Tibial nerve (tissue), 4 donors: Measurements from ENCODE around the gene EXOC4. TPM values are rescaled to one million over a fixed set of nuclear protein-coding genes. Genes with fewer than 3 reads are reported as not detected.

Experiments
- DNase-seq, 2 donors: peaks; one replicate each; pipeline ENCODE4 v3.0.0-alpha.2; 2019; ENCODE audit warnings: low spot score in 2 of 2
- H3K27ac ChIP-seq, 4 donors: fragments of 200-600 bp; sonication (generic) in 3 of 4; one replicate each; pipeline ENCODE4 v1.5.1; 2017 to 2019; ENCODE audit warnings: mild to moderate bottlenecking in 1 of 4
- H3K27me3 ChIP-seq, 2 donors: fragments of 200-600 bp; sonication (generic) in 1 of 2; one replicate each; pipeline versions ENCODE4 v1.5.1 to v1.6.0; 2017 to 2019
- H3K36me3 ChIP-seq, 3 donors: fragments of 200-600 bp; sonication (generic); one replicate each; pipeline ENCODE4 v1.5.1; 2018 to 2019
- H3K4me1 ChIP-seq, 4 donors: fragments of 200-600 bp; sonication (generic) in 3 of 4; one replicate each; pipeline ENCODE4 v1.5.1; 2017 to 2019
- H3K4me3 ChIP-seq, 4 donors: fragments of 200-600 bp; sonication (generic) in 3 of 4; one replicate each; pipeline ENCODE4 v1.5.1; 2017 to 2019; ENCODE audit warnings: mild to moderate bottlenecking in 1 of 4, moderate library complexity in 1 of 4
- H3K9me3 ChIP-seq, 4 donors: fragments of 200-600 bp; sonication (generic) in 3 of 4; one replicate each; pipeline ENCODE4 v1.5.1; 2017 to 2019
- EP300 ChIP-seq, 2 donors: sonication (generic); formaldehyde crosslinking; IDR thresholded peaks; one replicate each; pipeline ENCODE4 v1.6.1; 2017; ENCODE audit warnings: antibody characterized with exemption in 2 of 2, mild to moderate bottlenecking in 1 of 2
- POLR2A ChIP-seq, 2 donors: fragments of 450-650 bp; IDR thresholded peaks; one replicate each; pipeline ENCODE4 v1.6.1; 2017; ENCODE audit warnings: antibody characterized with exemption in 2 of 2, mild to moderate bottlenecking in 2 of 2, moderate library complexity in 2 of 2
- WGBS, 2 donors: methylation state at CpG; one replicate each; pipeline ENCODE4 v1.1.5; 2018; 5-methylcytosine and 5-hydroxymethylcytosine counted together
- total RNA-seq, 4 donors: library from RNA; depleted of rRNA; stranded (reverse); fragments of >200 nt; gene quantifications; one replicate each; pipeline ENCODE4 v1.1.0, GENCODE V29; 2016
- TF ChIP-seq, protein P1 (sequence below), 5 experiments: fragments of 200-600 bp in 3 of 5; fragments of 450-650 bp in 2 of 5; sonication (generic) in 3 of 5; IDR thresholded peaks; one replicate each; pipeline ENCODE4 v1.5.1; 2016 to 2019; ENCODE audit warnings: antibody characterized with exemption in 5 of 5, mild to moderate bottlenecking in 3 of 5, moderate library complexity in 2 of 5

The EXOC4 gene
- total RNA-seq, 4 donors from 2014 or later, result 70.0 to 104 (median 85.8) TPM

DNA sequence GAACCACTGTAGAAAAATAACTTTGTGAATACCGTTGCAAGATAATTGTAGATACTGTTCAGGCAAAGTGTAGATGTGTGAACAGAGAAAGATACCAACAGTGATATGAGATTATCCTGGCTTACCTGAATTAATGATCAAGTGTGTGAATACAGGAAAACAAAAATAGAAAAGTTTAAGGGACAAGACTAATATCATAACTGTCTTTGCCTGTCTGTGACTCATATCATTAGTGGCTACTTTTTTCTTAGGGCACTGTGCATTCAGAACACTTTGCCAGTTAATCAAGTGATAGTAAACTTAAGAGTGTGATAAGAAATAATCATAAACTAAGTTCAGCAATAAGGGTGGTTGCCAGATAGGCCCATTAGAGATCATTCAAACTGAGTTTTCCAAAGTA is 551.2 kb downstream of the EXOC4 start:
- TF ChIP-seq EP300 (IDR thresholded peaks at IDR 0.05) (no peak), POLR2A (IDR thresholded peaks at IDR 0.05) (no peak)
- TF ChIP-seq, protein P1, sequence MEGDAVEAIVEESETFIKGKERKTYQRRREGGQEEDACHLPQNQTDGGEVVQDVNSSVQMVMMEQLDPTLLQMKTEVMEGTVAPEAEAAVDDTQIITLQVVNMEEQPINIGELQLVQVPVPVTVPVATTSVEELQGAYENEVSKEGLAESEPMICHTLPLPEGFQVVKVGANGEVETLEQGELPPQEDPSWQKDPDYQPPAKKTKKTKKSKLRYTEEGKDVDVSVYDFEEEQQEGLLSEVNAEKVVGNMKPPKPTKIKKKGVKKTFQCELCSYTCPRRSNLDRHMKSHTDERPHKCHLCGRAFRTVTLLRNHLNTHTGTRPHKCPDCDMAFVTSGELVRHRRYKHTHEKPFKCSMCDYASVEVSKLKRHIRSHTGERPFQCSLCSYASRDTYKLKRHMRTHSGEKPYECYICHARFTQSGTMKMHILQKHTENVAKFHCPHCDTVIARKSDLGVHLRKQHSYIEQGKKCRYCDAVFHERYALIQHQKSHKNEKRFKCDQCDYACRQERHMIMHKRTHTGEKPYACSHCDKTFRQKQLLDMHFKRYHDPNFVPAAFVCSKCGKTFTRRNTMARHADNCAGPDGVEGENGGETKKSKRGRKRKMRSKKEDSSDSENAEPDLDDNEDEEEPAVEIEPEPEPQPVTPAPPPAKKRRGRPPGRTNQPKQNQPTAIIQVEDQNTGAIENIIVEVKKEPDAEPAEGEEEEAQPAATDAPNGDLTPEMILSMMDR (IDR thresholded peaks at IDR 0.05), result no peak
- no peak overlapping the region for H3K4me3 ChIP-seq
- no peaks in the 10 kb centered on the region for H3K36me3 ChIP-seq
- 94% methylated on average over 1 of the region's 1 CpG for WGBS, 2 donors
- no peak for DNase-seq
- no peak overlapping the region for H3K27ac ChIP-seq
- H3K27me3 ChIP-seq, result peaks cover 0 to 2% of the 10 kb centered on the region in 2 donors
- H3K4me1 ChIP-seq, result no peaks in the 10 kb centered on the region
- H3K9me3 ChIP-seq, result no peaks in the 10 kb centered on the region

DNA sequence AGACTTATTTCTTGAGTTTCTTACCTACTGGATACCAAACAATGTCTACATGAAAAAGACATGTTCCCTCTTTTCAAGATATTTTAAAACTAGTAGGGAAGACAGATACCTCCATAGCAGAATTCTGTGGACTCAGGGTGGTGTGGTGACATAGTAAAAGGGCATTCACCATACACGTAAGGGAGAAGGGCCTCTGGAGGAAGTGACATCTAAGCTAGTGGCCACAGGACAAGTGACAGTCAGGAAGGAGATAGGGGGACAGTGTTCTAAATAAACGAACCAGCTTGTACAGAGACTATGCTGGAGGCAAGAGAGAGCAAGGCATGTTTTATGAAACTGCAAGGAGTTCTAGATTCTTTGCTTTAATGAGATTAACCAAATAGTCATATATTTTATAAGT is 552.5 kb downstream of the EXOC4 start:
- Histone ChIP-seq H3K36me3 (no peaks in the 10 kb centered on the region), H3K27ac (no peak overlapping the region), H3K4me3 (no peak overlapping the region), H3K4me1 (no peaks in the 10 kb centered on the region), H3K9me3 (no peaks in the 10 kb centered on the region), H3K27me3 (peaks cover 0 to 2% of the 10 kb centered on the region in 2 donors)
- TF ChIP-seq POLR2A (IDR thresholded peaks at IDR 0.05), result no peak
- TF ChIP-seq, protein P1 (IDR thresholded peaks at IDR 0.05), result no peak
- TF ChIP-seq EP300 (IDR thresholded peaks at IDR 0.05), result no peak
- WGBS, 2 donors, result 79 to 83% methylated on average over 2 of the region's 2 CpGs
- no peak for DNase-seq

DNA sequence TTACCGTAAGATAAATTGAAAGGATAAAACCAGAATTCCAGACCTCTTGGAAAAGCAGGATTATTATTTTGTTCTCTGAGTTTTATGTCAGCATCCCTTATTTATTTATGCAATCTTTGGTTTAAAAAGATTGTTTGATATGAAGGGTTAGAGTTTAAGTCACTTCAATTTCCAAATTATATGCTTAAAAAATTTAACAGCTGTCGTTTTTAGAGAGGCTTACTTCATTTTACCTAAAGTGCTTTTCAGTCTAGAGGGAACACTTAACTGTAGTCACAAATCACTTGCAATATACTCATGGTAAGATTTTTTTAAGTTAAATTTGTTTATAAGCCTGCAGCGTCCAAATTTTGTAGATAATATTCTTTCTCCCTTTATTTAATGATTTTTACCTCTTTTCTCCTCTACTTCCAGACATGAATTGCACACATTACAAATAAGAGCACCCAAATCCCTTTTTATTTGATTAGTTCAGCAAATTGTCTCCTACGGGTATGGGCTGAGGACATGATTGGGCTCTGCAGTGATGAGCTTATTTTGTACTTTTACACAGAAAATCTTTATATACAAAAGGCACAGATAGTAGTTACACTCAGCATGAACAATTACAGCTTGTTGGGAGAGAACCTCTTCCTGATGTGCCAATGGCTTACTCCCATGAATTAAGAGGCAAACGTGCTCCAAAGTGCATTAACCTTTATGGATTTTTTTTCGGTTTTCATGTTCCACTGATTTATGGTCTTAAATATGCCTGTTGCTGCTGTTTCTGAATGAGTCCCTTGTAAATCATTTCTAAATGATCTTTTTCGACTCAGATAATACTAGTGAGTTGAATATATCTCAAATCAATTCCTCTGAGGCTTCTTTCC is 555.0 kb downstream of the EXOC4 start:
- DNase-seq, result no peak
- Histone ChIP-seq H3K9me3 (no peaks in the 10 kb centered on the region), H3K27ac (no peak overlapping the region), H3K4me3 (no peak overlapping the region), H3K36me3 (no peaks in the 10 kb centered on the region), H3K4me1 (no peaks in the 10 kb centered on the region), H3K27me3 (peaks cover 0 to 2% of the 10 kb centered on the region in 2 donors)
- 52 to 56% methylated on average over 7 of the region's 7 CpGs for WGBS, 2 donors
- TF ChIP-seq, protein P1 (IDR thresholded peaks at IDR 0.05), result no peak
- TF ChIP-seq EP300 (IDR thresholded peaks at IDR 0.05) (no peak), POLR2A (IDR thresholded peaks at IDR 0.05) (no peak)

DNA sequence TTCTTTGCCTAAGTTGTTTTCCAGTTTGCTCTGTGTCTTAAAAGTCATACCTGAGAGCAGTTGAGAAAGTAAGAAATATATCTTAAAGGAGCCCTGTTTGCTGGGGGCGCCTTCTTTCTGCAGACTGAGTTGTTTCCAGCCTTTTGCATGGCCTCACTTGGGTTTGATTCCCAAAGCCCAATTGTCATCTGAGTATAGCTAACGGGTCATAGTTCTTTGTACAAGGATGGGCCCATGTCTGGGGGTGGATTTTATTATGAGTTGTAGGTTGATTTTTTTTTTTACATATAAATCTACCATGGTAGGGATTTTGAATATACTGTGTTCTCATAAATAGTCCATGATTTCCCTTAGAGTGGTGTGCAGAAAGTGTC is 555.6 kb downstream of the EXOC4 start:
- peaks cover 0 to 2% of the 10 kb centered on the region in 2 donors for H3K27me3 ChIP-seq
- 89 to 91% methylated on average over 2 of the region's 2 CpGs for WGBS, 2 donors
- TF ChIP-seq, protein P1 (IDR thresholded peaks at IDR 0.05), result no peak
- TF ChIP-seq POLR2A (IDR thresholded peaks at IDR 0.05) (no peak), EP300 (IDR thresholded peaks at IDR 0.05) (no peak)
- no peak overlapping the region for H3K27ac ChIP-seq
- H3K4me3 ChIP-seq, result no peak overlapping the region
- no peak for DNase-seq
- no peaks in the 10 kb centered on the region for H3K4me1 ChIP-seq
- no peaks in the 10 kb centered on the region for H3K9me3 ChIP-seq
- H3K36me3 ChIP-seq, result no peaks in the 10 kb centered on the region

DNA sequence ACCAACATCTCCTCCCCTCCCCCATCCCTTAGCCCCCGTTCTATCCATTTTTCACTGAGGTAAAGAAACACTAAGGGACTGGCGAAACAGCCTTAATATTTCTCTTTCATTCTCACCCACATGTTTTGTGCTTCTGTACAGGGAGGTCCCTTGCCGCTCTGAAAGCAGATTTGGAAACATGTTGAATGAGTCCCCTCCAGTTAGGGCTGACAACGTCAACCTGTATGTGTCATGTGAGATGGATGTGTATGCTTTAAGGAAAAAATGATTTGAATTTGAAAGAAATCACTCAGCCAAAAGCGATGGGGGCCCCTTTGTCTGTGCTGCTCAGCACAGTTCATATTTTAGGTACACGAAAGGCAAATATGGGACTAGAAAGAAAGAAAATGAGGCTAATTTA is 560.0 kb downstream of the EXOC4 start:
- DNase-seq, result no peak
- Histone ChIP-seq H3K4me3 (no peak overlapping the region), H3K36me3 (peaks cover 0 to 5% (median 0%) of the 10 kb centered on the region in 3 donors), H3K27me3 (no peaks in the 10 kb centered on the region), H3K27ac (no peak overlapping the region), H3K9me3 (no peaks in the 10 kb centered on the region), H3K4me1 (no peaks in the 10 kb centered on the region)
- WGBS, 2 donors, result 93 to 95% methylated on average over 6 of the region's 6 CpGs
- TF ChIP-seq, protein P1 (IDR thresholded peaks at IDR 0.05), result no peak
- TF ChIP-seq EP300 (IDR thresholded peaks at IDR 0.05) (no peak), POLR2A (IDR thresholded peaks at IDR 0.05) (no peak)
